ENCODE data around the gene CENPK.

DNA sequence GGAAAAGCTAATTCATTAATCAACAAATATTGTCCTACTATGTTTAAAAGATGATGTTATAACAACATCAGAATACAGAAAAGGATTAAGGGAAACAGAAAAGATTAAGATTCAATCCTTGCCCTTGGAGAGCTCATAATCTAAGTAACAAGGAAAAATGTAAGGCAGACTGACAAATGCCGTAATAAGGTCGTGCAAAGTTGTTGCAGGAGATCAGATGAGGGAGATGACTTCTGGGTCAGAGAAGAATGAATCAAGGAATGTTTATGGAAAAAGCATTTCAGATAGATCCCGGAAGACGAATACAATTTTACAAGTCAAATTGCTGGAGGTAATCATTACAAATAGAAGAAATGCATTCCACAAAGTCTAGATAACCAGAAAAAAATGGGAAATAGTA is 87.6 kb downstream of the CENPK start:
- TF ChIP-seq CTCF (IDR thresholded peaks at IDR 0.05): no peak
- no peak for TF ChIP-seq EP300 (IDR thresholded peaks at IDR 0.05)

Measured in tibial nerve (tissue), 4 donors.